HepG2 (cell line): ENCODE data around the gene UBE2H. TPM values are rescaled to one million over a fixed set of nuclear protein-coding genes. Genes with fewer than 3 reads are reported as not detected.

Experiments
- ATF1 ChIP-seq: IDR thresholded peaks from 2 replicates; pipeline ENCODE4 v1.6.1; 2016; ENCODE audit warnings: mild to moderate bottlenecking, control low read depth
- BORCS8-MEF2B ChIP-seq: sonication (generic); formaldehyde crosslinking; IDR thresholded peaks from 2 replicates; pipeline ENCODE4 v1.8.0; 2022; ENCODE audit warnings: mild to moderate bottlenecking, missing genetic modification reagents
- CCAR2 ChIP-seq: fragments of 200-400 bp; formaldehyde crosslinking; optimal IDR thresholded peaks from 2 replicates; pipeline ENCODE3; 2018; ENCODE audit warnings: low read depth, mild to moderate bottlenecking, low read length, moderate library complexity
- ETV5 ChIP-seq: IDR thresholded peaks from 2 replicates; pipeline ENCODE4 v1.6.1; 2018; ENCODE audit warnings: missing biosample characterization, missing genetic modification reagents, inconsistent platforms, borderline replicate concordance
- FOXA1 ChIP-seq, 2 experiments: fragments of 450-650 bp in 1 of 2; sonication (generic) in 1 of 2; formaldehyde crosslinking in 1 of 2; IDR thresholded peaks; 2 replicates each; pipeline versions ENCODE4 v1.4.0 to v1.6.1; 2016 to 2020; ENCODE audit warnings: missing genetic modification reagents in 1 of 2
- LBX2 ChIP-seq: sonication (generic); formaldehyde crosslinking; IDR thresholded peaks from 2 replicates; pipeline ENCODE4 v1.5.0; 2020; ENCODE audit warnings: missing genetic modification reagents, mild to moderate bottlenecking, borderline replicate concordance
- PAXIP1 ChIP-seq: sonication (generic); formaldehyde crosslinking; conservative IDR thresholded peaks from 2 replicates; pipeline ENCODE4 v1.4.0; 2020; ENCODE audit warnings: mild to moderate bottlenecking, missing genetic modification reagents, moderate library complexity
- RFX1 ChIP-seq: fragments of 450-650 bp; IDR thresholded peaks from 2 replicates; pipeline ENCODE4 v1.6.1; 2017
- SCMH1 ChIP-seq: sonication (generic); formaldehyde crosslinking; IDR thresholded peaks from 2 replicates; pipeline ENCODE4 v1.9.0; 2021; ENCODE audit warnings: missing genetic modification reagents, mild to moderate bottlenecking, borderline replicate concordance
- TBL1XR1 ChIP-seq: fragments of 150-350 bp; IDR thresholded peaks from 2 replicates; pipeline ENCODE4 v1.6.1; 2014; ENCODE audit warnings: borderline replicate concordance, low read length; ENCODE audit not compliant: partially characterized antibody
- TBX3 ChIP-seq: fragments of 450-650 bp; IDR thresholded peaks from 2 replicates; pipeline ENCODE4 v1.6.1; 2017; ENCODE audit warnings: antibody characterized with exemption, mild to moderate bottlenecking, inconsistent platforms, borderline replicate concordance
- XBP1 ChIP-seq: sonication (generic); formaldehyde crosslinking; IDR thresholded peaks from 2 replicates; pipeline ENCODE4 v1.5.0; 2020; ENCODE audit warnings: missing genetic modification reagents
- ZFAT ChIP-seq: sonication (generic); formaldehyde crosslinking; conservative IDR thresholded peaks from 2 replicates; pipeline ENCODE4 v1.8.1; 2023; ENCODE audit warnings: missing genetic modification reagents, inconsistent platforms
- ZMYM4 ChIP-seq: sonication (generic); formaldehyde crosslinking; IDR thresholded peaks from 2 replicates; pipeline ENCODE4 v1.8.1; 2023; ENCODE audit warnings: mild to moderate bottlenecking, missing genetic modification reagents
- ZNF10 ChIP-seq: sonication (generic); formaldehyde crosslinking; IDR thresholded peaks from 2 replicates; pipeline ENCODE4 v1.4.0; 2020; ENCODE audit warnings: mild to moderate bottlenecking, low read depth, missing genetic modification reagents, borderline replicate concordance
- ZNF136 ChIP-seq: sonication (generic); formaldehyde crosslinking; IDR thresholded peaks from 2 replicates; pipeline ENCODE4 v1.8.1; 2022; ENCODE audit warnings: low read depth, mild to moderate bottlenecking, moderate library complexity, missing genetic modification reagents
- ZNF235 ChIP-seq: sonication (generic); formaldehyde crosslinking; IDR thresholded peaks from 2 replicates; pipeline ENCODE4 v1.8.1; 2023; ENCODE audit warnings: mild to moderate bottlenecking, missing genetic modification reagents, borderline replicate concordance
- ZNF280D ChIP-seq: sonication (generic); formaldehyde crosslinking; IDR thresholded peaks from 2 replicates; pipeline ENCODE4 v1.5.1; 2020; ENCODE audit warnings: mild to moderate bottlenecking, missing genetic modification reagents
- ZNF335 ChIP-seq: sonication (generic); formaldehyde crosslinking; IDR thresholded peaks from 2 replicates; pipeline ENCODE4 v1.4.0; 2020; ENCODE audit warnings: missing genetic modification reagents
- ZNF337 ChIP-seq: sonication (generic); formaldehyde crosslinking; IDR thresholded peaks from 2 replicates; pipeline ENCODE4 v1.5.1; 2020; ENCODE audit warnings: missing genetic modification reagents, low read depth, mild to moderate bottlenecking, borderline replicate concordance
- ZNF644 ChIP-seq: IDR thresholded peaks from 2 replicates; pipeline ENCODE4 v1.6.1; 2016; ENCODE audit warnings: low read depth
- ZNF672 ChIP-seq: sonication (generic); formaldehyde crosslinking; IDR thresholded peaks from 2 replicates; pipeline ENCODE4 v1.8.1; 2022; ENCODE audit warnings: missing genetic modification reagents
- ZNF772 ChIP-seq: sonication (generic); formaldehyde crosslinking; IDR thresholded peaks from 2 replicates; pipeline ENCODE4 v1.5.0; 2020; ENCODE audit warnings: mild to moderate bottlenecking, missing genetic modification reagents
- ZNF780A ChIP-seq: sonication (generic); formaldehyde crosslinking; IDR thresholded peaks from 2 replicates; pipeline ENCODE4 v1.8.0; 2022; ENCODE audit warnings: mild to moderate bottlenecking, missing genetic modification reagents, moderate library complexity
- polyA plus RNA-seq, 8 experiments: library from polyadenylated mRNA; depleted of rRNA in 3 of 8; stranded (reverse) in 7 of 8; unstranded in 1 of 8; fragments of >200 nt; fragmentation: Illumina TruSeq in 4 of 8; extraction: Trizol in 4 of 8; gene quantifications; 2 replicates each; pipeline versions ENCODE4 v1.2.1 to v1.2.3, GENCODE V29; 2011 to 2016; ENCODE audit warnings: low read depth in 4 of 8, missing spikeins in 1 of 8, mixed read lengths in 1 of 8; ENCODE audit not compliant: insufficient read depth in 1 of 8
- total RNA-seq, 5 experiments: library from RNA; depleted of rRNA; stranded (reverse); fragments of >200 nt; fragmentation: Illumina TruSeq; extraction: Trizol; gene quantifications; 2 replicates each; pipeline ENCODE4 v1.2.3, GENCODE V29; 2016; ENCODE audit warnings: low read depth in 1 of 5

UBE2H gene
- total and polyA plus RNA-seq, 2 of the 13 experiments (the other 11 are each of a cell fraction or from before 2014, with no cell fraction given), result 15.5 to 40.1 TPM

GRCh38 chr7:129949292-129950133, 3.2 kb downstream of the UBE2H start (continued):
- TF ChIP-seq ZFAT (CRISPR knock-in tag), result no peak
- peak; percentile 57; the same call in 1 of the 2 replicates for TF ChIP-seq ATF1
- 0 out of 2 replicates have a peak, but pooled peaks have one; percentile 29 for TF ChIP-seq ZNF337
- TF ChIP-seq CCAR2, result no peak
- no peak for TF ChIP-seq BORCS8-MEF2B
- no peak for TF ChIP-seq LBX2 (CRISPR knock-in tag)
- TF ChIP-seq ZMYM4 (CRISPR knock-in tag), result peak; percentile 7
- 0 out of 2 replicates have a peak, but pooled peaks have one; percentile 0 for TF ChIP-seq ZNF644
- TF ChIP-seq ZNF672 (CRISPR knock-in tag), result no peak
- no peak for TF ChIP-seq ZNF10
- peak; percentile 58 for TF ChIP-seq PAXIP1 (CRISPR knock-in tag)
- TF ChIP-seq ZNF136 (CRISPR knock-in tag), result no peak; the same call in 1 of the 2 replicates
- TF ChIP-seq ZNF780A (CRISPR knock-in tag), result no peak
- no peak for TF ChIP-seq FOXA1 (IDR thresholded peaks at IDR 0.05)
- TF ChIP-seq FOXA1 (CRISPR knock-in tag; IDR thresholded peaks at IDR 0.05), result no peak
- no peak for TF ChIP-seq TBX3
- no peak for TF ChIP-seq ZNF280D (CRISPR knock-in tag)
- peak; percentile 4 for TF ChIP-seq TBL1XR1
- no peak for TF ChIP-seq XBP1
- TF ChIP-seq ZNF335 (CRISPR knock-in tag), result no peak
- no peak for TF ChIP-seq RFX1
- TF ChIP-seq ZNF772, result peak; percentile 15; the same call in 1 of the 2 replicates
- no peak for TF ChIP-seq ETV5 (CRISPR knock-in tag)
- no peak for TF ChIP-seq ZNF235 (CRISPR knock-in tag)
- no peak for TF ChIP-seq SCMH1 (CRISPR knock-in tag)
